ENCODE results near the gene LRRC14B.

DNA sequence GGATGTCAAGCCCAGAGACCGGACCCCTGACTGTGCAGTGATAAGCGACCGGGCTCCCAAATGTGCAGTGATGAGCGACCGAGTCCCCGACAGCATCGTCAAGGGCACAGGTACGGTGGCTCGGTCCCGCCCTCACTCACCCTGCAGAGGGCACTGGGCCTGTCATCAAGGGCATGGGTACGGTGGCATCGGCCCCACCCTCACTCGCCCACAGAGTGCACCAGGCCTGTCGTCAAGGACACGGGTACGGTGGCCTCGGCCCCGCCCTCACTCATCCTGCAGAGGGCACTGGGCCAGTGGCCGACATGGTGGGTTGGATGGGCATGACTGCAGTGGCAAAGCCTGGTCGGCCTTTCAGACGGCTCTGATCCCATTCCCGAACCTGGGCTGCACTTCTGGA lies 9.7 kb upstream of the LRRC14B start:
- no peak for TF ChIP-seq CTCF (conservative IDR thresholded peaks at IDR 0.05; ENCODE audit: low read depth, low read length)
- TF ChIP-seq EZH2 (IDR thresholded peaks at IDR 0.05; ENCODE audit: low read length, unreplicated experiment): no peak

All from PC-3 (cell line).